Right lobe of liver (tissue), 4 donors: ENCODE results near the gene CEP72.

ENCODE experiments used
- POLR2A ChIP-seq: fragments of 450-650 bp; IDR thresholded peaks from one replicate; pipeline ENCODE4 v1.6.1; 2017; ENCODE audit warnings: antibody characterized with exemption, mild to moderate bottlenecking
- TF ChIP-seq, protein P1 (sequence below), 4 donors: fragments of 200-600 bp in 3 of 4; fragments of 450-650 bp in 1 of 4; IDR thresholded peaks; one replicate each; pipeline versions ENCODE4 v1.5.1 to v1.8.0; 2016 to 2022; ENCODE audit warnings: antibody characterized with exemption in 4 of 4, mild to moderate bottlenecking in 2 of 4
- donor health status: DM: no; HTN: no; CAD: no.
- donor health status: DM: no; HTN: no; CAD: no.
- donor health status: DM: no; HTN: yes; CAD: no.

DNA sequence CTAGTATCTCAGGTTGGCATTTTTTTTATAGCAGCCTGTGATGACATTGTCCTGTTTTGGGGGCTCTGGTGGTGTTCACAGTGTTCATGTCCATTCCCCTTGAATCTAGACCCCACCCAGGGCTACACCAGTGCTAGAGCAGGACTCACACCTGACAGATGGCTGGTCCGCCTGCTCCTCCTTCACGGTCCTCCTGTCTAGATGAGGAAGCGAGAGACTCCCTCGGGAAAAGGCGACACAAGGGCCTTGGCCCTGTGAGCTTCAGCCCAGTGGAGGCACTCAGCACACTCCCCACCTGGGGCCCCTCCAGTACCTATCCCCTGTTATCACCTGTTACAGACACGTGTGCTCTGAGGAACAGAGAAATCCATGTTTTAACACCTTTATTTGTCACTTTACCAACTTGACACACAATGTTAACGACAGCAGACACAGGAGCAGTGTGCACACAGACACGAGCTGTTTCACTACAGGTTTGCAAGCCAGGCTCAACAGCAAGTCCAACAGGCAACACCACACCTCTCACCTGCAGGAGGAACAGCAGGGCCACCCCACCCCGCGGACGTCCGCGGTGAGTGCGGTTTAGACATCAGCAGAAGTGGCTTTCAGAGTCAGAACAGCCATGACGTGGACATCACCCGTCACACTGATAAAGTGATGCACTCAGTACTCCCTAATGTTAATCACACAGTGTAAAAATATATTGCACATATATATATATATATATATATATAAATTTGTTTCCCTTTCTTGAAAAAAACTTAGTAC lies 47.5 kb downstream of the CEP72 start:
- TF ChIP-seq, protein P1, sequence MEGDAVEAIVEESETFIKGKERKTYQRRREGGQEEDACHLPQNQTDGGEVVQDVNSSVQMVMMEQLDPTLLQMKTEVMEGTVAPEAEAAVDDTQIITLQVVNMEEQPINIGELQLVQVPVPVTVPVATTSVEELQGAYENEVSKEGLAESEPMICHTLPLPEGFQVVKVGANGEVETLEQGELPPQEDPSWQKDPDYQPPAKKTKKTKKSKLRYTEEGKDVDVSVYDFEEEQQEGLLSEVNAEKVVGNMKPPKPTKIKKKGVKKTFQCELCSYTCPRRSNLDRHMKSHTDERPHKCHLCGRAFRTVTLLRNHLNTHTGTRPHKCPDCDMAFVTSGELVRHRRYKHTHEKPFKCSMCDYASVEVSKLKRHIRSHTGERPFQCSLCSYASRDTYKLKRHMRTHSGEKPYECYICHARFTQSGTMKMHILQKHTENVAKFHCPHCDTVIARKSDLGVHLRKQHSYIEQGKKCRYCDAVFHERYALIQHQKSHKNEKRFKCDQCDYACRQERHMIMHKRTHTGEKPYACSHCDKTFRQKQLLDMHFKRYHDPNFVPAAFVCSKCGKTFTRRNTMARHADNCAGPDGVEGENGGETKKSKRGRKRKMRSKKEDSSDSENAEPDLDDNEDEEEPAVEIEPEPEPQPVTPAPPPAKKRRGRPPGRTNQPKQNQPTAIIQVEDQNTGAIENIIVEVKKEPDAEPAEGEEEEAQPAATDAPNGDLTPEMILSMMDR (IDR thresholded peaks at IDR 0.05): no peak
- no peak for TF ChIP-seq POLR2A
